Neural cell (in vitro differentiated cells): Measurements from ENCODE around the gene HDAC10.

Source experiments
- EP300 ChIP-seq: fragments of 450-650 bp; conservative IDR thresholded peaks from 2 replicates; pipeline ENCODE4 v1.6.1; 2014; ENCODE audit warnings: antibody characterized with exemption, mild to moderate bottlenecking, moderate library complexity; ENCODE audit not compliant: poor library complexity, severe bottlenecking
- MXI1 ChIP-seq: fragments of 450-650 bp; conservative IDR thresholded peaks from 2 replicates; pipeline ENCODE4 v1.6.1; 2014; ENCODE audit warnings: antibody characterized with exemption, mild to moderate bottlenecking; ENCODE audit not compliant: poor library complexity, severe bottlenecking
- TAF1 ChIP-seq: IDR thresholded peaks from 2 replicates; pipeline ENCODE4 v1.6.1; 2012; ENCODE audit warnings: low read depth

- peak; percentile 7 for TF ChIP-seq MXI1
- no peak for TF ChIP-seq EP300
- TF ChIP-seq TAF1: no peak
These were observed 19.8 kb upstream of the HDAC10 start for GRCh38 chr22:50270666-50271394.
